ENCODE results near the gene RRP15. TPM values are rescaled to one million over a fixed set of nuclear protein-coding genes. Genes with fewer than 3 reads are reported as not detected.

RRP15 gene
- total and polyA plus RNA-seq, 2 of the 13 experiments (the other 11 are each of a cell fraction or from before 2014, with no cell fraction given), result 2.1 to 37.5 TPM

- TF ChIP-seq REST (IDR thresholded peaks at IDR 0.05; ENCODE audit: borderline replicate concordance in 1 of 2, low read depth in 1 of 2, low read length in 2 of 2) (no peak), ZNF781 (CRISPR knock-in tag; IDR thresholded peaks at IDR 0.05; ENCODE audit: borderline replicate concordance, not compliant biosample characterization) (no peak), HIVEP1 (CRISPR knock-in tag; IDR thresholded peaks at IDR 0.05) (no peak), EZH2 (conservative IDR thresholded peaks at IDR 0.05; ENCODE audit: low read depth, low read length) (no peak), ZFY (CRISPR knock-in tag; IDR thresholded peaks at IDR 0.05) (no peak), NFAT5 (CRISPR knock-in tag; IDR thresholded peaks at IDR 0.05) (no peak), ZNF256 (CRISPR knock-in tag; conservative IDR thresholded peaks at IDR 0.05) (no peak), DR1 (CRISPR knock-in tag; IDR thresholded peaks at IDR 0.05) (no peak), FOXA1 (IDR thresholded peaks at IDR 0.05) (no peak), FOXA1 (CRISPR knock-in tag; IDR thresholded peaks at IDR 0.05) (peak; percentile 59; the same call in 1 of the 2 replicates), ZNF281 (CRISPR knock-in tag; IDR thresholded peaks at IDR 0.05; ENCODE audit: borderline replicate concordance) (no peak)
Observed at GRCh38 chr1:218376722-218377121, 91.6 kb downstream of the RRP15 start (continued).

All from HepG2 (cell line).